Endometrium (tissue), 2 donors: ENCODE results near the gene ARMC10.
"Not testable (repeated sequence)": the region's sequence is repeated elsewhere in the genome, so short reads cannot be mapped to it uniquely, and the experiment has no call there.

ENCODE experiments used
- FAIRE-seq: peaks from 2 replicates; lab custom pipeline; 2012; peaks lifted over from hg19 to GRCh38; lab: Jason Lieb, UNC
- donor health status: control.
- donor health status: control.

Gene ARMC10

GRCh38 chr7:103078226-103078625 is 3.3 kb downstream of the ARMC10 start:
- FAIRE-seq, result not testable (repeated sequence)

GRCh38 chr7:103079836-103080235 is 4.9 kb downstream of the ARMC10 start:
- no peak for FAIRE-seq

GRCh38 chr7:103080923-103081322 is 6.0 kb downstream of the ARMC10 start:
- no peak for FAIRE-seq

GRCh38 chr7:103082497-103082896 is 7.6 kb downstream of the ARMC10 start:
- no peak for FAIRE-seq

- no peak for FAIRE-seq
These were observed 8.3 kb downstream of the ARMC10 start for GRCh38 chr7:103083210-103083609.

- not testable (repeated sequence) for FAIRE-seq
These were observed 17.4 kb downstream of the ARMC10 start for GRCh38 chr7:103092321-103092720.

- no peak for FAIRE-seq
These were observed 18.5 kb downstream of the ARMC10 start for GRCh38 chr7:103093429-103093828.

- FAIRE-seq, result no peak
These were observed 19.2 kb downstream of the ARMC10 start for GRCh38 chr7:103094102-103094501.

GRCh38 chr7:103095558-103095957 is 20.6 kb downstream of the ARMC10 start:
- not testable (repeated sequence) for FAIRE-seq

- FAIRE-seq, result no peak
These were observed 22.1 kb downstream of the ARMC10 start for GRCh38 chr7:103097041-103097440.

GRCh38 chr7:103100348-103100747 is 25.4 kb downstream of the ARMC10 start:
- no peak for FAIRE-seq

- no peak for FAIRE-seq
These were observed 26.6 kb downstream of the ARMC10 start for GRCh38 chr7:103101543-103101942.

GRCh38 chr7:103106005-103106702 is 31.2 kb downstream of the ARMC10 start:
- no peak for FAIRE-seq

GRCh38 chr7:103106703-103107070 is 31.7 kb downstream of the ARMC10 start:
- FAIRE-seq, result not testable (repeated sequence)

GRCh38 chr7:103113164-103113563 is 38.2 kb downstream of the ARMC10 start:
- FAIRE-seq, result no peak

GRCh38 chr7:103114576-103115008 is 39.7 kb downstream of the ARMC10 start:
- FAIRE-seq, result no peak

- no peak for FAIRE-seq
These were observed 40.8 kb downstream of the ARMC10 start for GRCh38 chr7:103115771-103116170.

GRCh38 chr7:103116511-103116910 is 41.6 kb downstream of the ARMC10 start:
- peak; percentile 21 for FAIRE-seq

GRCh38 chr7:103116991-103117390 is 42.1 kb downstream of the ARMC10 start:
- FAIRE-seq, result no peak

- no peak for FAIRE-seq
These were observed 42.5 kb downstream of the ARMC10 start for GRCh38 chr7:103117465-103117864.

- no peak for FAIRE-seq
These were observed 44.9 kb downstream of the ARMC10 start for GRCh38 chr7:103119791-103120291.

- no peak for FAIRE-seq
These were observed 45.4 kb downstream of the ARMC10 start for GRCh38 chr7:103120362-103120761.

GRCh38 chr7:103121641-103122040 is 46.7 kb downstream of the ARMC10 start:
- FAIRE-seq, result no peak

- no peak for FAIRE-seq
These were observed 48.6 kb downstream of the ARMC10 start for GRCh38 chr7:103123529-103123928.
